Measurements from ENCODE around the gene FAM20B.
"Not testable (repeated sequence)": the region's sequence is repeated elsewhere in the genome, so short reads cannot be mapped to it uniquely, and the experiment has no call there.

GRCh38 chr1:179039502-179040174, 13.9 kb downstream of the FAM20B start:
- TF ChIP-seq CTCF (IDR thresholded peaks at IDR 0.05 in 8 of 11, conservative IDR thresholded peaks at IDR 0.05 in 3 of 11); POLR2A (IDR thresholded peaks at IDR 0.05); POLR2AphosphoS5 (IDR thresholded peaks at IDR 0.05): not testable (repeated sequence)

Data from spleen (tissue), 7 donors.